ENCODE data around the gene PTPRH.

DNA sequence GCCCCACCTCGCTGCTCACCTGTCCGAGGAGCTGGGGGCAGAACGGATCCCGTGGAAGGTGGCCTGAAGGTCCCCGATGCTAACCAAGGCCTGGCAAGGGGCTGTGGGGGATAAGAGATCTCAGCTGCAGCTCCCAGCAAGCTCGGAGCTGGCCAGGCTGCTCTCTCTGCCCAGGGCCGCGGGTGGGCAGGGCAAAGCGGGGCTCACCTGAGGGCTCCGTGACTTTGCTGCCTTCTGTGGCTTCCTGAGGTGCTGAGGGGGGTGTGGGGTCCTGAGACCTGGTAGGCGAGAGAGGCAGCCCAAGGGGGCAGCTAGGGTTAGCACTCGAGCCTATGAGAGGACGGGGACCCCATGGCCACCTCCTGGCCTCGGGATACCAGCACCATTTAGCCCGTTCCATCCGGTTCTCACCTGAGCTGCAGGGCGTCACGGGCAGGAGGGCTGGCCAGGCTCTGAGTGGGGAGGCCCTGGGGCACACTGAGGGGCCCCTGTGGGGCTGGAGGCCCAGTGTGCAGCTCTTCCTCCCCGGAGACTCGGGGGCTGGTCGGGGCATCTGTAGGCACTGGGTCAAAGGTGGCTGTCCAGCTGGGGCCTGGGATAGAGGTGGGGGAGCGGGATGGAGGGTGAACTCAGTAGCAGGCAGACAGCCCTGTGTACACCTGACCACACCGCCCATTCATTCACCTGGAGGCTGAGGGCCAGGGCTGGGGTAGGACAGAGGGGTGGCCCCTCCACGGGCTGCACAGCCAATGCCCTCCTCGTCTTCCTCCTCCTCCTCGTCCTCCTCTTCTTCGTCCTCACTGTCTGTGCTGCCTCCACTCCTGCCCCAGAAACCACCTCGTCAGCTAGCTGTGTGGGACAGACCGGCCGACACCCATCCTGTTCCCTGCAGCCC, 22.3 kb upstream of the PTPRH start:
- TF ChIP-seq, protein P1, sequence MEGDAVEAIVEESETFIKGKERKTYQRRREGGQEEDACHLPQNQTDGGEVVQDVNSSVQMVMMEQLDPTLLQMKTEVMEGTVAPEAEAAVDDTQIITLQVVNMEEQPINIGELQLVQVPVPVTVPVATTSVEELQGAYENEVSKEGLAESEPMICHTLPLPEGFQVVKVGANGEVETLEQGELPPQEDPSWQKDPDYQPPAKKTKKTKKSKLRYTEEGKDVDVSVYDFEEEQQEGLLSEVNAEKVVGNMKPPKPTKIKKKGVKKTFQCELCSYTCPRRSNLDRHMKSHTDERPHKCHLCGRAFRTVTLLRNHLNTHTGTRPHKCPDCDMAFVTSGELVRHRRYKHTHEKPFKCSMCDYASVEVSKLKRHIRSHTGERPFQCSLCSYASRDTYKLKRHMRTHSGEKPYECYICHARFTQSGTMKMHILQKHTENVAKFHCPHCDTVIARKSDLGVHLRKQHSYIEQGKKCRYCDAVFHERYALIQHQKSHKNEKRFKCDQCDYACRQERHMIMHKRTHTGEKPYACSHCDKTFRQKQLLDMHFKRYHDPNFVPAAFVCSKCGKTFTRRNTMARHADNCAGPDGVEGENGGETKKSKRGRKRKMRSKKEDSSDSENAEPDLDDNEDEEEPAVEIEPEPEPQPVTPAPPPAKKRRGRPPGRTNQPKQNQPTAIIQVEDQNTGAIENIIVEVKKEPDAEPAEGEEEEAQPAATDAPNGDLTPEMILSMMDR (IDR thresholded peaks at IDR 0.05): no peak
- no peak for TF ChIP-seq POLR2AphosphoS5 (IDR thresholded peaks at IDR 0.05; ENCODE audit: insufficient read depth in 1 of 2, low read depth in 1 of 2)
